ENCODE data around the gene BANP. TPM values are rescaled to one million over a fixed set of nuclear protein-coding genes. Genes with fewer than 3 reads are reported as not detected.
"Not testable (repeated sequence)": the region's sequence is repeated elsewhere in the genome, so short reads cannot be mapped to it uniquely, and the experiment has no call there.

Gene BANP, protein sequence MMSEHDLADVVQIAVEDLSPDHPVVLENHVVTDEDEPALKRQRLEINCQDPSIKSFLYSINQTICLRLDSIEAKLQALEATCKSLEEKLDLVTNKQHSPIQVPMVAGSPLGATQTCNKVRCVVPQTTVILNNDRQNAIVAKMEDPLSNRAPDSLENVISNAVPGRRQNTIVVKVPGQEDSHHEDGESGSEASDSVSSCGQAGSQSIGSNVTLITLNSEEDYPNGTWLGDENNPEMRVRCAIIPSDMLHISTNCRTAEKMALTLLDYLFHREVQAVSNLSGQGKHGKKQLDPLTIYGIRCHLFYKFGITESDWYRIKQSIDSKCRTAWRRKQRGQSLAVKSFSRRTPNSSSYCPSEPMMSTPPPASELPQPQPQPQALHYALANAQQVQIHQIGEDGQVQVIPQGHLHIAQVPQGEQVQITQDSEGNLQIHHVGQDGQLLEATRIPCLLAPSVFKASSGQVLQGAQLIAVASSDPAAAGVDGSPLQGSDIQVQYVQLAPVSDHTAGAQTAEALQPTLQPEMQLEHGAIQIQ
- polyA plus RNA-seq (ENCODE audit: low read depth in 6 of 6), result 10 to 100 TPM; 24.3 to 40.1 (median 28.5) TPM

DNA sequence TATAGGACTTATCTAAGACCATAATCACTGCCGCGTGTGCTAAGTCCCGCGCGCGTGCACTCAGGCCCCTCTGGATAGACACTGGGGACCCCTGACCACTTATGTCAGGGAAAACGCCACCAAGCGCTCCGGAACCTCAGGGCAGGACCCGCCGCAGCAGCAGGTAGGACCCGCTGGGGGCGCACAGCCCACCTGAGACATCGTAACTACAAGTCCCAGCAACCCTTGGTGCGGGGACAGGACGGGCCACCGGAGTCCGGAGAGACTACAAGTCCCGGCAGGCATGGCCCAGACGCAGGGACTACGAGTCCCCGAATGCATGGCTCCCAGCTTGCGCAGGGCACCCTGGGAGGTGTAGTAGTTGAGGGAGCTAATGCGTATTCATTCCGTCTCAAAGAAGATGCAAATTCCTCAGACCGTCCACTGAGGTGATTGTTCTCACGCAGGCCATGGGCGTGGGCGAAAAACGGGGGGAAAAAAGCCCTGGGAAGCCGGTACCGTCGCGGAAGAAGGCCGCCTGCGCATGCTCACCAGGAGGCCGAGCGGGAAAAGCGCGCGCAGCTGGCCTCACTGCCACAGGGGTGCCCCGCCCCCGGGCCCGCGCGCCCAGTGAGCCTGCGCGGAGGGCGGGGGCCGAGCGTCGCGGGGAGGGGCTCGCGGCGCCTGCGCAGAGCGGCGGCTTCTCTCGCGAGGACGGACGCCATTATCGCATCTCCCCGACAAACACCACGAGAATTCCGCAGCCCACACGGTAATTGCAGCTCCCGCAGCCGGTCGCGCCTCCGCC, at the start of gene BANP:
Gene BANP, plus strand, starts transcription at position 670 of the 787 bp plus-strand sequence. CDS start 23,682 bp downstream, outside the sequence.
- Mint-ChIP-seq H3K9me3 (no peaks in the 10 kb centered on the region), H3K27ac (peak within 1 kb of the TSS; percentile 99 to 100 (median 100)), H3K4me1 (peaks cover 35 to 72% (median 62%) of the 10 kb centered on the region in 3 donors), H3K4me3 (peak within 1 kb of the TSS; percentile 91 to 100 (median 99)), H3K36me3 (peaks cover 0 to 8% of the 10 kb centered on the region in 2 donors), H3K27me3 (no peaks in the 10 kb centered on the region)
- ATAC-seq (ENCODE audit: low read depth in 2 of 2) (peak; percentile 89 to 90), DNase-seq (peak; percentile 97)

DNA sequence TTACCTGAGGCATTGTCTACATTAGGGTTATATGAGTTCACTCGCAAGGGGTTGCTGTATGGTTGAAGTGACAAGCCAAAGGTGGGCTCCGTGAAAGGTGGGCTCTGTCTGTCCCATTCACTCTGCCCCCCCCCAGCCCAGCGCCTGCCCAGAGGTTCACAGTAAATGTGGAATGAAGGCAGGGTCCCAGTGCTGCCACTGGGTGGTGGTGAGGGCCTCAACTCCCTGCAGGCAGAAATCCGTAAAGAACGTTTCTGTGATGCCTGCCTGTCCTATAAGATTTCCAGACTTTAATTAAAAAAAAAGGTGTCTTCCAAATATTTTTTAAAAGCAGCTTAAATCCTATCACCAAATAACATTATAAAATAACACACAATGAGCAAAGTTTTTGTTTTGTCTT, 46.3 kb upstream of the BANP start:
- H3K9me3 Mint-ChIP-seq; DNase-seq; ATAC-seq (ENCODE audit: low read depth in 2 of 2); H3K4me3 Mint-ChIP-seq; H3K36me3 Mint-ChIP-seq; H3K4me1 Mint-ChIP-seq; H3K27me3 Mint-ChIP-seq; H3K27ac Mint-ChIP-seq: not testable (repeated sequence)

DNA sequence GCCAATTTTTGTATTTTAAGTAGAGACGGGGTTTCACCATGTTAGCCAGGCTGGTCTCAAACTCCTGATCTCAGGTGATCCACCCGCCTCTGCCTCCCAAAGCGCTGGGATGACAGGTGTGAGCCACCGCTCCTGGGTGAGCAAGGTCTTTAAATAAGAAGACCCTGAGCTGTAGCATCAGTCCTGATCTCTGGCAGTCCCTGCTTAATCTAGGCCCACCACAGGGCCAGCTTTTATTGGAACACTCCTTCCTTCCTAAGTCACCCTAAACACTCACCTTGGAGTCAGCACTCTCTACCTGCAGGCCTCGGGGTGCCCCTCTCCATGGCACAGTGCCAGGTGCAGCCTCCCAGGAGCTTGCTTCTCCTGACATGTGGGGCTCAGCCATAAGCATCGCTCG, 45.7 kb upstream of the BANP start:
- not testable (repeated sequence) for ATAC-seq (ENCODE audit: low read depth in 2 of 2); H3K27me3 Mint-ChIP-seq; H3K9me3 Mint-ChIP-seq; H3K4me1 Mint-ChIP-seq; H3K4me3 Mint-ChIP-seq; DNase-seq; H3K36me3 Mint-ChIP-seq
- H3K27ac Mint-ChIP-seq, result peak overlapping the region in 1 of 6 donors; percentile 84

DNA sequence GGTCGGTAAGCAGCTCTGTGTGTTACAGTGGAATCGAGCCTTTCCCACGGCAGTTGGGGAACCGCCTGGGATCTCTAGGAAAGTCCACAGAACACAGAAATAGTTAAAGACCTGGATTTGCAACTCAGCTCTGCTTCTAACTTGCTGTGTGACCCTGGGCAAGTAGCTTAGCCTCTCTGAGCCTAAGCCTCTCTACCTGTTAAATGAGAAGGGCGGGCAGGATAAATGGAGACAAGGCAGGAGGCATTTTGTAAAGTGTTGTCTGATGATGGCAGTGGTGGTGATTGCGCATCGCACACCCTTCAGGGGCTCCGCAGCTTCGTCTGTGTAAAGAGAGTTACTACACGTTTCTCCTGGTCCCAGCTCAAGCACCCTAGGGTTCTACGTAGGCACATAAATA, 43.1 kb upstream of the BANP start:
- not testable (repeated sequence) for DNase-seq; ATAC-seq (ENCODE audit: low read depth in 2 of 2); H3K9me3 Mint-ChIP-seq; H3K36me3 Mint-ChIP-seq; H3K4me3 Mint-ChIP-seq
- Mint-ChIP-seq H3K27me3 (peaks cover 4 to 20% (median 9%) of the 10 kb centered on the region in 3 donors), H3K4me1 (peaks cover 6 to 11% (median 10%) of the 10 kb centered on the region in 3 donors), H3K27ac (peak overlapping the region in 1 of 6 donors; percentile 19)

DNA sequence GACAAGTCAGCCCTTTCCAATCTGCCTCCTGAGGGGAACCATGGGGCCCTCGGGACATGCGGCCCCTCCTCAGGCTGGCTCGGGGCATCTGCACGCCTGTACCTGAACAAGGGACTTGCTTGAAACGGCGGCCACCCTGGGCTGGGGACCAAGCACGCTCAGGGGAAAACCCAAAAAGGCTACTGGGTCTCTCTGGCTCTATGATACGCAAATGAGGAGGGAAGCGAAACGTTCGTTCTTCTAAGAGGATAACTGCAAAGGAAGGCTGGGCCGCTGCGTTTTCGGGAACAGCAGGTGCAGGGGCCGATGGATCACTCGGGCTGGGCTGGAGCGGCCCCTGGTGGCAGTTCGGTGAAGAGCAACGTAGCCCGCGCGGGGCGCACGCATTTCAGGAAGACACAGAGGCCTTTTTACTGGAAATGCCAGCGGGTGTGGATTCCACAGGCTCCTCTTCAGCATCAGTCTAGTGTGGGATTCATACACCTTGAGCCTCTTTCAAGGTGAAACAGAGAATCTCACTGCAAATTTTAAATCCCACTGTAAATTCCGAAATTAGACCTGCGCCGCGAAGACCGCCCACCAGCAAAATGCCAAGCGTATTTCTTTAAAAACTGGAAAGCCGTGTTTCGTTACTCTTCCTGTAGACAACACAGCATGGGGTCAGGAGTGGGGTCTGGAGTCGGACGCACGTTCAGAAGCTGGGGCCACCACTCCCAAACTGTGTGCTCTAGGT, 41.9 kb upstream of the BANP start:
- peak overlapping the region in 5 of 6 donors; percentile 21 to 87 (median 49) for H3K27ac Mint-ChIP-seq
- peaks cover 6 to 11% (median 10%) of the 10 kb centered on the region in 3 donors for H3K4me1 Mint-ChIP-seq
- H3K36me3 Mint-ChIP-seq, H3K9me3 Mint-ChIP-seq: not testable (repeated sequence)
- ATAC-seq (ENCODE audit: low read depth in 2 of 2), result peak; percentile 86 to 93
- H3K27me3 Mint-ChIP-seq, result peaks cover 4 to 32% (median 17%) of the 10 kb centered on the region in 3 donors
- DNase-seq, result peak; percentile 73
- peak overlapping the region in 5 of 8 donors; percentile 1 to 66 (median 27) for H3K4me3 Mint-ChIP-seq

DNA sequence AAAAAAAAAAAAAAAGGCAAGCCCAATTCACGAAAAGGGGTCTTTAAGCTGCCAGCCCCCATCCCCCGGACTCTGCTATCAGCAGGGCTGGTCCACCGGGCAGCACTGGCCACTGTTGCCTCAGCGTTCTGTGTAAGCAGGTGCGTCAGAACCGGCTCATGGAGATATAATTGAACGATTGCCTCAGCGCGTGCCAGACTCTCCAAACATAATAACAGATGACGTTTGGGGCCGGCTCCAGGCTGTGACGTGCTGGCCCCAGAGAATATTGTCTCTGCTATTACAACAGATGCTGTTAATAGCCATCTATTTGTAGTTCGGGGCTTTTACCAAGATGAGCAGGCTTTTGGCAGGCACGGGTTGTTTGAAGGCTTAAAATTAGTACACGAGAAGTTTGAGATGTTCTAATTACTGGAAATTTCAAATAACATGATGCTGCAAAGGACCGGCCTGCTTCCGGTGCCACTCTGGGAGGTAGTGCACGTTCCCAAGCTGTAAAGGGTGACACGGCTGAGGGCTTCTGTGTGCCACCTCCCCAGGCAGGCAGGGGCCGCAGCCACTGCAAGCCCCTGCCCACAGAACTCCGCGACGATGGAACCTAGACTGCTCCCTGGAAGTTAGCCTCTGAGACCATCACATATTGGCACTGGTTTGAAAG, 40.0 kb upstream of the BANP start:
- not testable (repeated sequence) for ATAC-seq (ENCODE audit: low read depth in 2 of 2); H3K27ac Mint-ChIP-seq; DNase-seq; H3K36me3 Mint-ChIP-seq; H3K4me3 Mint-ChIP-seq; H3K9me3 Mint-ChIP-seq
- Mint-ChIP-seq H3K27me3 (peaks cover 4 to 38% (median 19%) of the 10 kb centered on the region in 3 donors), H3K4me1 (peaks cover 6 to 11% (median 10%) of the 10 kb centered on the region in 3 donors)

DNA sequence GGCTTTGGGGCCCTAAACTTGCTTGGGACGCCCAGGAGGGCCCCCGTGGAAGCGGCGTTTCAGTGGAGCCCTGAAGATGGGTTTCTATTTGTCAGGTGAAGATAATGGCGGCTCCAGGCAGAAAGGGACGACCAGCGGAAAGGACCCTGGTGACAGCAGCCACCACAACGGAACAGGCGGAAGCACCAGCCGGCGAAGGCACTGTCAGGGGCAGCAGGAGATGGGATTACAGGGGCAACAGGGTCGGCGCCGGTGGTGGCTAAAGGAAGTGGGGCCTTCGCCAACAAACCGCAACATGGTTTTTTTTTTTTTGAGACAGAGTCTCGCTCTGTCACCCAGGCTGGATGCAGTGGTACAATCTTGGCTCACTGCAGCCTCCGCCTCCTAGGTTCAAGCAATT, 38.5 kb upstream of the BANP start:
- H3K4me3 Mint-ChIP-seq, result peak overlapping the region in 1 of 8 donors; percentile 46
- not testable (repeated sequence) for H3K9me3 Mint-ChIP-seq; ATAC-seq (ENCODE audit: low read depth in 2 of 2); H3K36me3 Mint-ChIP-seq; H3K27ac Mint-ChIP-seq; DNase-seq
- peaks cover 6 to 11% (median 10%) of the 10 kb centered on the region in 3 donors for H3K4me1 Mint-ChIP-seq
- peaks cover 9 to 45% (median 26%) of the 10 kb centered on the region in 3 donors for H3K27me3 Mint-ChIP-seq

DNA sequence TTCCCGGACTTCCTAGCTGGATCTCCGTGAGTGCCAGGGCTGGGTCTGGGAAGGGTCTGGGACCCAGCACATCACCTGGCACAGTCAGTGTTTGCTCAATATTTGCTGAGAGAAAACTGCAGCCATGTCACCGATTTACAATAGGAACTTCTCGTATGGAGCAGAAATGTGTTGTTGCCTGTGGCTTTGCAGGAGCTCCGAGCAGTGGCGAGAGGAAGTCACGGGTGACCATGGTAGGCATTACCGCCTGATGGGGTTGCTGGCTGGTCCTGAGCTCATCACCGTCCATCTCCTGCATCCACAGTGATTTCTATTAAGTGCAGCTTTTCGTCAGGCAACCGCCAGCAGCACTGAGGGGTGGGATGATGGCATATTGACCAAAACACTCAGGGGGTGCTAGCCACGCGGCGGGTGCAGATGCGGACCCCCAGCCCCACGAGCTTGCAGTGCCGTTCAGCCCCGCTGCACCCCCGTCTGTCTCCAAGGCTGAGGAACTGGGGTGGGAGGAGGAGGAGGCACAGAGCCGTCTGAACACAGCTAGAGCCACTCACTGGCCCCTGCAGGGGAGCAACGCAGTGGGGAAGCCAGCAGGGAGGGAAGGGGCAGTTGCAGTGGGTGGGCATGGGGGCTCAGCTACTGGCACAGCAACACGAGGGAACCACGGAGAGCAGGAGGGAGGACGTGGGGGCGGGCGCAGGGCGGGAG, 37.1 kb upstream of the BANP start:
- not testable (repeated sequence) for H3K27ac Mint-ChIP-seq

DNA sequence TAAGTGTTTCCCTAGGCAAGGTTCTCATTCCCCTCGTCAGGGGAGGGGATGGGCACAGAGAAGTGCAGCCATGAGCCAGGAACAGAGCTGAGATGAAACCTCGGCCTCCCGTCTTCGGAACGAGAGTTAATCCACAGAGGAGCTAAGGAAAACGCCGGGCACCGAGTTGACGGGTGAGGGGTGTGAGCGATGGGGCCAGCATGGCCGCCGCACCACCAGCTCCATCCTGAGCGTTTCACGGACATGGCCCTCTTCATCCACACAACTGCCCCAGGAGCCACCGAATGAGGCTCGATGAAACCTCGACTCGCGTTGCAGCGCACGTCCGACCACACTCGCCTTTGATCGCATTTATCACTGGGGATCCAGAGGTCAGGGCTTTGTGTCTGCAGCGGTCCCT, 36.4 kb upstream of the BANP start:
- DNase-seq (no peak), ATAC-seq (ENCODE audit: low read depth in 2 of 2) (no peak)
- H3K4me1 Mint-ChIP-seq, result peaks cover 0 to 9% (median 8%) of the 10 kb centered on the region in 3 donors
- no peak overlapping the region for H3K27ac Mint-ChIP-seq
- no peaks in the 10 kb centered on the region for H3K36me3 Mint-ChIP-seq
- no peak overlapping the region for H3K4me3 Mint-ChIP-seq
- H3K9me3 Mint-ChIP-seq, result no peaks in the 10 kb centered on the region
- H3K27me3 Mint-ChIP-seq, result peaks cover 15 to 52% (median 39%) of the 10 kb centered on the region in 3 donors

More for the DNA sequence above, 37.1 kb upstream of the BANP start:
- not testable (repeated sequence) for H3K9me3 Mint-ChIP-seq; DNase-seq; ATAC-seq (ENCODE audit: low read depth in 2 of 2); H3K36me3 Mint-ChIP-seq; H3K4me3 Mint-ChIP-seq
- Mint-ChIP-seq H3K4me1 (peaks cover 4 to 13% (median 12%) of the 10 kb centered on the region in 3 donors), H3K27me3 (peaks cover 15 to 56% (median 39%) of the 10 kb centered on the region in 3 donors)

DNA sequence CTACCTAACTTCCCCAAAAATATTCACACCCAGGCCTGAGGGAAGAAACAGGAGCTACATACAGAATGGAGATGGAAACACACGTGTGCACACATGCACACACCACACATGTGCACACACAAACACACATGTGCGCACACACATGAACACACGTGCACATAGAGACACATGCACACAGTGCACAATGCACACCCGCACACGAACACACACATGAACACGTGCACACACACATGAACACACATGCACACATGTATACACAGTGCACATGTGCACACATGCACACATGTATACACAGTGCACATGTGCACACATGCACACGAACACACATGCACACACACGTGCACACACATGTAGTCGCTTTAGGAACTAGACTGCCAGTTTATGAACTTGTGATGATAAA, 33.7 kb upstream of the BANP start:
- DNase-seq (no peak), ATAC-seq (ENCODE audit: low read depth in 2 of 2) (no peak)
- peak overlapping the region in 1 of 8 donors; percentile 41 for H3K4me3 Mint-ChIP-seq
- H3K27ac Mint-ChIP-seq, result no peak overlapping the region
- no peaks in the 10 kb centered on the region for H3K9me3 Mint-ChIP-seq
- H3K27me3 Mint-ChIP-seq, result peaks cover 13 to 43% (median 34%) of the 10 kb centered on the region in 3 donors
- peaks cover 0 to 8% (median 6%) of the 10 kb centered on the region in 3 donors for H3K4me1 Mint-ChIP-seq
- no peaks in the 10 kb centered on the region for H3K36me3 Mint-ChIP-seq

DNA sequence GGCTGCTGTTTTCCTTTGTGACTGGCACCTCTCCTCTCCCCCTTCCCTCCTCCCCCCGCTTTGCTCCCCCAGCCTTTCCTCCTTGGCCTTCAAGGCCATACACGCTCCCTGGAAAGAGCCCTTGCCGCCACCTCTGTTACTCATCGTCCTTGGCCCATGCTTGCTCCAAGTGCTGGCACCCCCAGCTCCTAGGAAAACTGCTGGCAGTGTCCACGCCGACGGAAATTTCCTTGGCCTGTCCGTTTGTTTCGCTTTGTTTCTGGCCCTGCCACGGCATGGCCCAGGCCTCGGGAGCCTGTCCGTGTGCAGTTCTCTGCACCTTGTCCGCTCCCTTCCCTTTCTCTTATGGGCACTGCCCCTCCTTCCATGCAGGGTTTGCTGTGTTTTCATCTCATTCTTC, 32.9 kb upstream of the BANP start:
- ATAC-seq (ENCODE audit: low read depth in 2 of 2) (no peak), DNase-seq (no peak)
- H3K36me3 Mint-ChIP-seq, result no peaks in the 10 kb centered on the region
- H3K9me3 Mint-ChIP-seq, result no peaks in the 10 kb centered on the region
- H3K27me3 Mint-ChIP-seq, result peaks cover 11 to 37% (median 30%) of the 10 kb centered on the region in 3 donors
- H3K4me1 Mint-ChIP-seq, result peaks cover 0 to 5% (median 4%) of the 10 kb centered on the region in 3 donors
- H3K4me3 Mint-ChIP-seq, result no peak overlapping the region
- no peak overlapping the region for H3K27ac Mint-ChIP-seq
